B cell (primary cell): Measurements from ENCODE around the gene ZDHHC17. TPM values are rescaled to one million over a fixed set of nuclear protein-coding genes. Genes with fewer than 3 reads are reported as not detected.

ENCODE experiments used
- ATAC-seq: fragments of 200-7000 bp; cut with Tn5 transposase; one replicate; pipeline ENCODE4 v1.10.0; 2021; ENCODE audit warnings: low read depth, mild to moderate bottlenecking, moderate number of reproducible peaks, moderate library complexity
- CTCF ChIA-PET: fragments of 350-600 bp; sonication (Branson Sonifier 250); formaldehyde crosslinking; loops from one replicate; lab custom pipeline; 2021; ENCODE audit warnings: antibody characterized with exemption, inconsistent platforms; lab: Charles Lee
- POLR2A ChIA-PET: fragments of 350-600 bp; sonication (Branson Sonifier 250); formaldehyde crosslinking; loops from one replicate; lab custom pipeline; 2021; ENCODE audit warnings: antibody characterized with exemption; lab: Charles Lee
- DNase-seq: peaks from one replicate; pipeline ENCODE4 v3.0.0; 2013
- H2AFZ ChIP-seq: 2 replicates; pipeline ENCODE4 v1.6.1; 2012; ENCODE audit warnings: mild to moderate bottlenecking, low read depth, low read length; ENCODE audit not compliant: insufficient read depth, poor library complexity, severe bottlenecking
- H3K27ac ChIP-seq, 2 donors: 1 replicate in 1 of 2; 2 replicates in 1 of 2; pipeline ENCODE4 v1.5.1; 2012 to 2013; ENCODE audit warnings: low read length in 2 of 2, mild to moderate bottlenecking in 2 of 2, moderate library complexity in 1 of 2
- H3K27me3 ChIP-seq, 4 experiments: fragments of 200-600 bp in 1 of 4; sonication (generic) in 1 of 4; replicated peaks in 1 of 4; 1 replicate in 2 of 4; 2 replicates in 2 of 4; pipeline versions ENCODE4 v1.6.1 to v1.7.0; 2013 to 2016; ENCODE audit warnings: low read length in 3 of 4, mild to moderate bottlenecking in 2 of 4, mixed read lengths in 1 of 4, moderate library complexity in 1 of 4; ENCODE audit not compliant: insufficient read depth in 4 of 4, control insufficient read depth in 3 of 4; ENCODE audit errors: control extremely low read depth in 1 of 4
- H3K36me3 ChIP-seq, 2 experiments: replicated peaks in 1 of 2; 1 replicate in 1 of 2; 2 replicates in 1 of 2; pipeline versions ENCODE4 v1.6.1 to v1.7.1; 2013; ENCODE audit warnings: low read length in 1 of 2; ENCODE audit not compliant: insufficient read depth in 2 of 2, control insufficient read depth in 1 of 2; ENCODE audit errors: control extremely low read depth in 1 of 2, extremely low read depth in 1 of 2
- H3K4me1 ChIP-seq, 2 donors: fragments of 200-600 bp in 1 of 2; sonication (generic) in 1 of 2; 1 replicate in 1 of 2; 2 replicates in 1 of 2; pipeline versions ENCODE4 v1.5.1 to v1.6.1; 2013 to 2017; ENCODE audit warnings: low read length in 2 of 2; ENCODE audit not compliant: control insufficient read depth in 2 of 2, insufficient read depth in 2 of 2
- H3K4me2 ChIP-seq: replicated peaks from 2 replicates; pipeline ENCODE3; 2012; ENCODE audit warnings: mild to moderate bottlenecking, low read depth, low read length; ENCODE audit not compliant: poor library complexity, severe bottlenecking
- H3K4me3 ChIP-seq, 5 experiments: fragments of 200-600 bp in 1 of 5; sonication (generic) in 1 of 5; 1 replicate in 3 of 5; 2 replicates in 2 of 5; pipeline versions ENCODE4 v1.5.1 to v1.7.0; 2011 to 2016; ENCODE audit warnings: low read length in 4 of 5, mild to moderate bottlenecking in 4 of 5, low read depth in 2 of 5, control low read depth in 1 of 5, moderate library complexity in 1 of 5; ENCODE audit not compliant: insufficient read depth in 1 of 5; ENCODE audit errors: control extremely low read depth in 1 of 5, extremely low read depth in 1 of 5
- H3K79me2 ChIP-seq: fragments of 200-600 bp; sonication (generic); one replicate; pipeline ENCODE4 v1.6.0; 2016; ENCODE audit warnings: low read length; ENCODE audit not compliant: control insufficient read depth, insufficient read depth
- H3K9ac ChIP-seq: fragments of 200-600 bp; sonication (generic); 2 replicates; pipeline ENCODE4 v1.6.1; 2017; ENCODE audit warnings: mild to moderate bottlenecking, low read length, moderate library complexity
- H3K9me3 ChIP-seq, 3 donors: one replicate each; pipeline versions ENCODE4 v1.6.1 to v1.7.1; 2013; ENCODE audit warnings: low read length in 2 of 3; ENCODE audit not compliant: control insufficient read depth in 2 of 3, insufficient read depth in 1 of 3; ENCODE audit errors: control extremely low read depth in 1 of 3
- H4K20me1 ChIP-seq: 2 replicates; pipeline ENCODE4 v1.6.0; 2012; ENCODE audit warnings: mild to moderate bottlenecking, low read length; ENCODE audit not compliant: insufficient read depth, control insufficient read depth, poor library complexity, severe bottlenecking
- H3K27ac Mint-ChIP-seq: one replicate; pipeline ENCODE4 v1.8.0; 2021; ENCODE audit warnings: mixed read lengths
- H3K27me3 Mint-ChIP-seq: one replicate; pipeline ENCODE4 v1.8.0; 2021; ENCODE audit warnings: mixed read lengths
- H3K4me1 Mint-ChIP-seq: one replicate; pipeline ENCODE4 v1.8.0; 2021; ENCODE audit warnings: mixed read lengths
- H3K4me3 Mint-ChIP-seq: one replicate; pipeline ENCODE4 v1.8.0; 2021; ENCODE audit warnings: mixed read lengths
- H3K9me3 Mint-ChIP-seq: one replicate; pipeline ENCODE4 v1.8.0; 2022; ENCODE audit warnings: mixed read lengths; ENCODE audit not compliant: insufficient read depth
- CTCF ChIP-seq: fragments of 200-600 bp; IDR thresholded peaks from one replicate; pipeline ENCODE4 v1.8.0; 2022; ENCODE audit warnings: antibody characterized with exemption, mild to moderate bottlenecking
- EZH2 ChIP-seq: IDR thresholded peaks from 2 replicates; pipeline ENCODE4 v1.6.1; 2012; ENCODE audit warnings: borderline replicate concordance, low read depth, mild to moderate bottlenecking, moderate library complexity, low read length; ENCODE audit not compliant: insufficient read depth, poor library complexity, severe bottlenecking
- WGBS: methylation state at CpG from one replicate; pipeline ENCODE4 v1.1.5; 2013; ENCODE audit warnings: missing lambda C conversion rate; ENCODE audit not compliant: insufficient coverage; 5-methylcytosine and 5-hydroxymethylcytosine counted together
- intact Hi-C: fragments of 100-400 bp; cut with micrococcal nuclease; formaldehyde crosslinking; loops from one replicate; pipeline ENCODE4 v1.10.0; 2022
- polyA plus RNA-seq: library from polyadenylated mRNA; depleted of rRNA; stranded (reverse); fragments of >200 nt; gene quantifications from 2 replicates; pipeline ENCODE4 v1.2.3, GENCODE V29; 2012
- total RNA-seq, 2 donors: library from RNA; stranded (reverse); fragments of 120-200 nt in 1 of 2; gene quantifications; 1 replicate in 1 of 2; 2 replicates in 1 of 2; pipeline versions ENCODE4 v1.2.3 to v1.2.4, GENCODE V29; 2013 to 2022

ZDHHC17 gene
- total and polyA plus RNA-seq, 2 donors (not counting 1 experiment from before 2014, with no cell fraction given): 26.1 to 75.0 TPM

GRCh38 chr12:76847260-76847659 is 83.3 kb downstream of the ZDHHC17 start:
- Histone ChIP-seq H3K36me3 (peaks cover 23 to 46% of the 10 kb centered on the region in 2 experiments), H3K9me3 (no peaks in the 10 kb centered on the region), H3K9ac (no peak overlapping the region), H2AFZ (no peak overlapping the region), H4K20me1 (no peaks in the 10 kb centered on the region), H3K27ac (no peak overlapping the region), H3K27me3 (no peaks in the 10 kb centered on the region), H3K4me2 (no peak overlapping the region), H3K79me2 (no peaks in the 10 kb centered on the region), H3K4me1 (no peaks in the 10 kb centered on the region), H3K4me3 (no peak overlapping the region)
- WGBS: no CpG with 5 or more reads among the region's 2 CpGs
- Mint-ChIP-seq H3K27ac (no peak overlapping the region), H3K4me3 (no peak overlapping the region), H3K9me3 (no peaks in the 10 kb centered on the region), H3K4me1 (no peaks in the 10 kb centered on the region), H3K27me3 (no peaks in the 10 kb centered on the region)
- no peak for TF ChIP-seq CTCF
- no peak for TF ChIP-seq EZH2
- ChIA-PET CTCF (no interaction called here), POLR2A (no interaction called here)
- ATAC-seq (no peak), DNase-seq (no peak)
- intact Hi-C loops: no loop called here

- no peak overlapping the region for H3K9ac ChIP-seq
- ATAC-seq: no peak
- no peaks in the 10 kb centered on the region for H3K4me1 ChIP-seq
- ChIA-PET POLR2A (no interaction called here), CTCF (no interaction called here)
- no peaks in the 10 kb centered on the region for H3K9me3 ChIP-seq
- H3K27ac ChIP-seq: no peak overlapping the region
- intact Hi-C loops: no loop called here
- peaks cover 23 to 49% of the 10 kb centered on the region in 2 experiments for H3K36me3 ChIP-seq
- TF ChIP-seq EZH2 (no peak), CTCF (no peak)
- H3K27me3 ChIP-seq: no peaks in the 10 kb centered on the region
- H3K27ac Mint-ChIP-seq: no peak overlapping the region
- H4K20me1 ChIP-seq: no peaks in the 10 kb centered on the region
- no peaks in the 10 kb centered on the region for H3K79me2 ChIP-seq
- H3K9me3 Mint-ChIP-seq: no peaks in the 10 kb centered on the region
- H3K4me3 Mint-ChIP-seq: no peak overlapping the region
- no peak overlapping the region for H3K4me2 ChIP-seq
- no peak for DNase-seq
- no peaks in the 10 kb centered on the region for H3K27me3 Mint-ChIP-seq
- no peak overlapping the region for H3K4me3 ChIP-seq
- 100% methylated on average over 1 of the region's 2 CpGs for WGBS
- H2AFZ ChIP-seq: no peak overlapping the region
- no peaks in the 10 kb centered on the region for H3K4me1 Mint-ChIP-seq
These were observed 84.2 kb downstream of the ZDHHC17 start for GRCh38 chr12:76848132-76848531.
